ENCODE measurements around the gene CLUH.

The CLUH gene, protein sequence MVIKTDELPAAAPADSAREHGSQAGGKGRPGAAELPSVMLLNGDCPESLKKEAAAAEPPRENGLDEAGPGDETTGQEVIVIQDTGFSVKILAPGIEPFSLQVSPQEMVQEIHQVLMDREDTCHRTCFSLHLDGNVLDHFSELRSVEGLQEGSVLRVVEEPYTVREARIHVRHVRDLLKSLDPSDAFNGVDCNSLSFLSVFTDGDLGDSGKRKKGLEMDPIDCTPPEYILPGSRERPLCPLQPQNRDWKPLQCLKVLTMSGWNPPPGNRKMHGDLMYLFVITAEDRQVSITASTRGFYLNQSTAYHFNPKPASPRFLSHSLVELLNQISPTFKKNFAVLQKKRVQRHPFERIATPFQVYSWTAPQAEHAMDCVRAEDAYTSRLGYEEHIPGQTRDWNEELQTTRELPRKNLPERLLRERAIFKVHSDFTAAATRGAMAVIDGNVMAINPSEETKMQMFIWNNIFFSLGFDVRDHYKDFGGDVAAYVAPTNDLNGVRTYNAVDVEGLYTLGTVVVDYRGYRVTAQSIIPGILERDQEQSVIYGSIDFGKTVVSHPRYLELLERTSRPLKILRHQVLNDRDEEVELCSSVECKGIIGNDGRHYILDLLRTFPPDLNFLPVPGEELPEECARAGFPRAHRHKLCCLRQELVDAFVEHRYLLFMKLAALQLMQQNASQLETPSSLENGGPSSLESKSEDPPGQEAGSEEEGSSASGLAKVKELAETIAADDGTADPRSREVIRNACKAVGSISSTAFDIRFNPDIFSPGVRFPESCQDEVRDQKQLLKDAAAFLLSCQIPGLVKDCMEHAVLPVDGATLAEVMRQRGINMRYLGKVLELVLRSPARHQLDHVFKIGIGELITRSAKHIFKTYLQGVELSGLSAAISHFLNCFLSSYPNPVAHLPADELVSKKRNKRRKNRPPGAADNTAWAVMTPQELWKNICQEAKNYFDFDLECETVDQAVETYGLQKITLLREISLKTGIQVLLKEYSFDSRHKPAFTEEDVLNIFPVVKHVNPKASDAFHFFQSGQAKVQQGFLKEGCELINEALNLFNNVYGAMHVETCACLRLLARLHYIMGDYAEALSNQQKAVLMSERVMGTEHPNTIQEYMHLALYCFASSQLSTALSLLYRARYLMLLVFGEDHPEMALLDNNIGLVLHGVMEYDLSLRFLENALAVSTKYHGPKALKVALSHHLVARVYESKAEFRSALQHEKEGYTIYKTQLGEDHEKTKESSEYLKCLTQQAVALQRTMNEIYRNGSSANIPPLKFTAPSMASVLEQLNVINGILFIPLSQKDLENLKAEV (N-terminal part only)

DNA sequence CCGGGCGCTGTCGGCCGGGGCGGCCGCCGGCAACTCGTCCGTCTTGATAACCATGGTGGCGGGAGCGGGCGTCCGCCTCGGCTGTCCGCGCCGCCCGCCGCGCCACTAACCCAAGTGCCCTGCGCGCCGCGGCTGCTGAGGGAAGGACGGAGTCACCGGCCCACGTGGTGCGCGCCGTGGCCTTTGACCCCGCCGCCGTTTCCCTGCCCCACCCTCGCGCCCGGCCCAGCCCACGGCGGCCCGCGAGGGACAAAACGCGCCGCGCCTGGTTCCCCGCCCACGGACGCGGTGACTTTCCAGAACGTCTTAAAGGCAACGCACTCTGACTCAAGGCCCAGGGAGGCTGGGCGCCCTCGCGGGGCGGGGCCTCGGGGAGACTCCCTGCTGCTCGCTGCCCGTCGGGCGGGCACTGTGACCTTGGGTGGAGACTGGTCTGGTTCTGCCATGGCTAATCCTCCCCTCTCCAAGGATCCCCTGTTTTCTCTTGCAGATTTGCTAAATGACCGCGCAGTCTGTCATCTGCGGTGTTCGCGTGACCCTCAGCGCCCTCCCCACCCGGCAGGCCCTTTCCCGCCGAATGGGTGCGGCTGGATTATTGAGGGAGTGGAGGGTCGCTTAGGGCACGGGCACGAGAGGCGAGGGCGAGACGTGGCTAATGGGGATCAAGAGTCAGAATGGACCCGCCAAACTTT is at the start of gene CLUH:
CLUH (minus strand) TSS at position 157 of the 692 bp plus-strand sequence; CDS start at position 54, 103 bp downstream.
- peak within 1 kb of the TSS; percentile 72 for H3K4me3 ChIP-seq (ENCODE audit: low read depth, low read length)

GRCh38 chr17:2758870-2759269 is 47.3 kb upstream of the CLUH start:
- H3K4me3 ChIP-seq (ENCODE audit: low read depth, low read length), result no peak overlapping the region

- H3K4me3 ChIP-seq (ENCODE audit: low read depth, low read length), result peak overlapping the region; percentile 48
Observed at GRCh38 chr17:2755891-2756724, 44.5 kb upstream of the CLUH start.

GRCh38 chr17:2751491-2751890 is 39.9 kb upstream of the CLUH start:
- no peak overlapping the region for H3K4me3 ChIP-seq (ENCODE audit: low read depth, low read length)

DNA sequence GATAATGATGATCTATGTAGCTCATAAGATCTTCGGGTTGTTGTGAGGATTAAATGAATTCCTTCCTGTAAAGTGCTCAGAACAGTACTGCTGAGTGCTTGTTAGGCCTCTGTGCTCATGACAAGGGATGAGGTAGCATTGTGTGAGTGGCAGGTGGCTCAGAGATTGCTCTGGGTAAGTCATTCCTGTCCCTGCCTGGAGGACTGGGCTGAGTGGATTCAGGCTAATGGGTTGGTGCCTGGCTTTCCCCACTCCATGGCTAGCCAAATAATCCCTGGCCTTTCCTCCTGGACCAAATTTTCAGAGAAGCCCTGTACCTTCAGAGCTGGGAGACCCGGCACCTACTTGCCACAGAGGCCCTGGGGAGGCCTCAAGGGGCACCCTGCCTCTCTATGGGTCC is 39.2 kb upstream of the CLUH start:
- no peak overlapping the region for H3K4me3 ChIP-seq (ENCODE audit: low read depth, low read length)

DNA sequence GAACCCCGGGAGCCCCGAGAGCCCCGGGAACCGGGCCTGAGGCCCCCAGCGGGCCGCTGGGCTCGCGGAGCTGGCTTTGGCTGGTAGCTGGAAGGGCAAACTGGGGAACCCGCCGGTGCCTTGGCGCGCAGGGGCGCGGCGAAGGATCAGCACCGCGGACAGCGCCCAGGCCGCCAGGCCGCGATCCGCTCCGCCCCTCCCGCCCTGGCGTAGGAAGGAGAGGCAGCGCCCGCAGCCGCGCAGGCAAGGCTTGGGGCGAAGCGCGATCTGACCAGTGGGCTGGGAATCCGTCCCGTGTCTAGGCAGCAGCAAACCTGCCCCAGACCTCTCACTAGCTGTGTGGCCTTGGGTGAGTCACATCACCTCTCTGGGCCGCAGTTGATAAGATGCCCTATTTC is 38.2 kb upstream of the CLUH start:
- peak overlapping the region; percentile 8 for H3K4me3 ChIP-seq (ENCODE audit: low read depth, low read length)

GRCh38 chr17:2749058-2749783 is 37.7 kb upstream of the CLUH start, which contains the start of gene CCDC92B:
CCDC92B (minus strand) TSS chr17:2749652; CDS start chr17:2735145, 14,507 bp downstream.
- H3K4me3 ChIP-seq (ENCODE audit: low read depth, low read length), result peak within 1 kb of the TSS; percentile 65

- H3K4me3 ChIP-seq (ENCODE audit: low read depth, low read length), result no peak overlapping the region
Observed at GRCh38 chr17:2745317-2746037, 33.9 kb upstream of the CLUH start.

- H3K4me3 ChIP-seq (ENCODE audit: low read depth, low read length), result no peak overlapping the region
Observed at GRCh38 chr17:2737693-2738092, 26.1 kb upstream of the CLUH start.

- H3K4me3 ChIP-seq (ENCODE audit: low read depth, low read length), result no peak overlapping the region
Observed at GRCh38 chr17:2736956-2737355, 25.4 kb upstream of the CLUH start.

- H3K4me3 ChIP-seq (ENCODE audit: low read depth, low read length), result no peak overlapping the region
Observed at GRCh38 chr17:2735896-2736295, 24.3 kb upstream of the CLUH start.

- H3K4me3 ChIP-seq (ENCODE audit: low read depth, low read length), result no peak overlapping the region
Observed at GRCh38 chr17:2734939-2735338, 23.4 kb upstream of the CLUH start.

DNA sequence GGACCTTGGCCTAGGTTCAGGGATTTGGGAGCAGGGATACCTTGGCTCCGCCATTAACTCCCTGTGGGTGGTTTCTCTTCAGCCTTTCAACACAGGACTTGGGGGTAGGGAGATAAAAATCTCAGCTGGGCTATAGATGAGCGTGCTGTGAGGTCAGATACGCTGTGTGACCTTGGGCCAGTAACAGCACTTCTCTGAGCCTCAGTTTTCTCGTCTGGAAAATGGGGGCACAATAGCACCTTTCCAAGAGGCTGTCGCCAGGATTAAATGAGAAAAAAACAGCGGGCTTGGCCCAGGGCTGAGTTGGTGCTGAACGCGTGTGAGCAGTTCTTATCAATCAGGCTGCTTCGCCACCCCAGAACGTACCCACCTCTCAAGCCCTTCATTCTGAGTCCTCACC is 20.2 kb upstream of the CLUH start:
- H3K4me3 ChIP-seq (ENCODE audit: low read depth, low read length), result no peak overlapping the region

DNA sequence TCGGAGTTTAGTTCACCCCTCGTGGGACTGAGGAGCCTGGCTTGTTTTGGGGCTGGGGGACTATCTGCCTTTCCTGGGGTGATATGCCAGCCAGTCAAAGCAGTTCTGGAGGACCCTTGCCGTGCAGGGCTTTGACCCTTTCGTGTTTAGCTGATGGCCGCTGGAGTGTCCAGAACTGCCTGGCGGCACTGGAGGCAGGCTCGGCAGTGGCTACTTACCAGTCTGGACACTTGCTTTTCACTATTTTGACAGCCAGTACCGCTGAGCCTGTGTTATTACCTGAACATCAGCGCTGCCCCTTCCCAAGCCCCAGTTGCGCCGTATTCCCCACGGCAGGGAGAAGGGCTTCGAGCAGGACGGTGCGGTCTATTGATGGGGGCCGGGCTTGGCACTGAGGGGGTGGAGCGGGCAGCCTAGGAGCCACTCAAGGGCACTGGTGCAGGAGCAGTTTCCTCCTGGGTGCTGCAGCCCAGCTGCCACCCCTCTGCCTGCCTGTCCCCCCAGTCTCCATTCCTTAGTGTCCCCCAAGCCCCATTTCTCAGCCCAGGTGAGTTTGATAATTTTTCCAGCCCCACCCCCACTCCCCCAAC is 19.3 kb upstream of the CLUH start:
- H3K4me3 ChIP-seq (ENCODE audit: low read depth, low read length), result no peak overlapping the region

- H3K4me3 ChIP-seq (ENCODE audit: low read depth, low read length), result peak overlapping the region; percentile 29
Observed at GRCh38 chr17:2724784-2725164, 13.2 kb upstream of the CLUH start.

GRCh38 chr17:2723997-2724783 is 12.6 kb upstream of the CLUH start:
- H3K4me3 ChIP-seq (ENCODE audit: low read depth, low read length), result peak overlapping the region; percentile 29

DNA sequence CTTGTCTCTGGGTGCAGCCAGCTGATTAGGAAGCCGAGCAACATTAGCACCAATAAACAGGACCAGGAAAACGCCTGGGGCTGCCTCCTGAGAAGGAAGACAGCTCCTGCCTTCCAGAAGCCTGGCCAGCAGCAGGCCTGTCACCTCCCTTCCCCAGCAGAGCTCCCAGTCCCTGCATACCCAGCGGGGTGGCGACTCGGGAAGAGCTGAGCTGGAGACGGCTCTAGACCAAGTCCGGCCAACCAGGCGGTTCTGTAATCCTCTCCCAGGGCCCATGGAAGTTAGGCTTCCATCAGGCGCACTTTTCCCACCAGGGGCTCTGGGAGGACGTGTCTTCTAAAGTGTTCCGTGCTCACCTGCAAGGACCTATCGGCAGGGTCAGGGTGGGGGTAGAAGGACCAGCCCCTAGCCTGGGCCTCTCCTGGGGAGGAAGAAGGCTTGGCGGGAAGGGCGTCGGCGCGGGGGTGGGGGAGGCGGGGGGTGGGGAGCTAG is 12.0 kb upstream of the CLUH start:
- no peak overlapping the region for H3K4me3 ChIP-seq (ENCODE audit: low read depth, low read length)

All from iPS-11a (cell line).